Smooth muscle cell (in vitro differentiated cells): ENCODE results near the gene PPM1A. TPM values are rescaled to one million over a fixed set of nuclear protein-coding genes. Genes with fewer than 3 reads are reported as not detected.
A peak's percentile ranks its signal among the peaks of the same experiment; 100 is the strongest.

ENCODE experiments used
- DNase-seq: peaks from one replicate; lab custom pipeline; 2025; ENCODE audit not compliant: unreplicated experiment; lab: John Stamatoyannopoulos, UW
- H2AFZ ChIP-seq: fragments of 200-600 bp; sonication (generic); 2 replicates; pipeline ENCODE4 v1.6.0; 2016; ENCODE audit warnings: antibody characterized with exemption, low read depth, mild to moderate bottlenecking
- H3F3A ChIP-seq: fragments of 200-600 bp; sonication (generic); 2 replicates; pipeline ENCODE4 v1.6.0; 2017; ENCODE audit warnings: antibody characterized with exemption, low read depth
- H3K27ac ChIP-seq: fragments of 200-600 bp; sonication (generic); 2 replicates; pipeline ENCODE4 v1.5.1; 2016; ENCODE audit warnings: low read depth, mild to moderate bottlenecking
- H3K27me3 ChIP-seq: fragments of 200-600 bp; sonication (generic); 2 replicates; pipeline ENCODE4 v1.6.1; 2016; ENCODE audit warnings: low read depth, mild to moderate bottlenecking
- H3K36me3 ChIP-seq: fragments of 200-600 bp; sonication (generic); 2 replicates; pipeline ENCODE4 v1.5.1; 2016; ENCODE audit warnings: low read depth
- H3K4me1 ChIP-seq: fragments of 200-600 bp; sonication (generic); 2 replicates; pipeline ENCODE4 v1.5.1; 2016; ENCODE audit warnings: low read depth
- H3K4me2 ChIP-seq: fragments of 200-600 bp; sonication (generic); 2 replicates; pipeline ENCODE4 v1.6.0; 2016; ENCODE audit warnings: mild to moderate bottlenecking
- H3K4me3 ChIP-seq: fragments of 200-600 bp; sonication (generic); 2 replicates; pipeline ENCODE4 v1.5.1; 2016; ENCODE audit warnings: mild to moderate bottlenecking
- H3K79me2 ChIP-seq: fragments of 200-600 bp; sonication (generic); 2 replicates; pipeline ENCODE4 v1.6.0; 2016; ENCODE audit warnings: low read depth, mild to moderate bottlenecking
- H3K9ac ChIP-seq: fragments of 200-600 bp; sonication (generic); 2 replicates; pipeline ENCODE4 v1.6.0; 2016; ENCODE audit warnings: low read depth
- H3K9me3 ChIP-seq: fragments of 200-600 bp; sonication (generic); replicated peaks from 2 replicates; pipeline ENCODE4 v1.5.1; 2016; ENCODE audit warnings: low read depth
- H4K20me1 ChIP-seq: fragments of 200-600 bp; sonication (generic); 2 replicates; pipeline ENCODE4 v1.6.0; 2016; ENCODE audit warnings: low read depth
- WGBS: methylation state at CpG from one replicate; pipeline ENCODE4 v1.1.7; 2016; ENCODE audit warnings: low lambda C conversion rate; 5-methylcytosine and 5-hydroxymethylcytosine counted together
- polyA plus RNA-seq: library from polyadenylated mRNA; unstranded; fragments of >200 nt; fragmentation: Nextera tagmentation; extraction: Ambion mirVana; gene quantifications from 2 replicates; pipeline ENCODE4 v1.2.1, GENCODE V29; 2016
- total RNA-seq: library from RNA; depleted of rRNA; stranded (reverse); fragments of >200 nt; gene quantifications from 2 replicates; pipeline ENCODE4 v1.2.3, GENCODE V29; 2014
- TF ChIP-seq, protein P1 (sequence below): fragments of 200-600 bp; sonication (generic); IDR thresholded peaks from 2 replicates; pipeline ENCODE4 v1.5.1; 2017; ENCODE audit warnings: borderline replicate concordance, mild to moderate bottlenecking, antibody characterized with exemption; ENCODE audit not compliant: insufficient read depth, poor library complexity, severe bottlenecking

Gene PPM1A
- 23.8 and 30.0 TPM in 2 replicates for total RNA-seq
- polyA plus RNA-seq: 12.5 and 17.5 TPM in 2 replicates

DNA sequence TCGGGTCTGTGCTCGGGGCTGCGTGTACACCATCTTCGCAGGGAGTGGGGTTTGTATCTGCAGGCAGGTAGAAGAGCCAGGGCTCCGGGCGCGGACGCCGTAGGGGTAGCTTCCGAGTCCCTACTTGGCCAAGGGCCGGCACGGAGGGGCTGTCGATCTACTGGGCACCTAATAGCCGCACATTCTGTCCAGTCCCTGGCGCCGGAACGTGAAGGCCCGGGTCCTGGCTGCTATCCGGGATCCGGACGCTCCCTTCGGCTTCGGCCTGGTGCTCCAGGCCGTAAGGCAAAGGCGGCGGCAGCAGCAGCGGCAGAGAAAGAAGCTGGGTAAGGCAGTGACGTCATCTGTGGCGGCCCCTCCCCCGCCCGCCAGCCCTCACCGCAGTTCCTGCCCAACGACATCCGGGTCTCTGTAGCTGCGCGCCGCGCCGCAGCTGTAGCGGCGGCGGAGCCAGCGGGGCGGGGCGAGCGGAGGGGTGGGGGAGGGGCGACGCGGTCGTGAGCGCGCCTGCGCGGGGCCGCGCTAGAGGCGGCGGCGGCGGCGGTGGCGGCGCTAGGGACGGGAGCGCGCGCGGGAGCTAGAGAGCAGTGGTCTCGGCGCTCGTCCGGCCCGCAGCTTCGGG lies at the start of gene PPM1A:
Gene PPM1A (plus strand): TSS at position 525 of the 622 bp plus-strand sequence. CDS start 33,483 bp downstream, outside the sequence.
- no peaks in the 10 kb centered on the region for H3K27me3 ChIP-seq
- 1% methylated on average over 28 of the region's 74 CpGs for WGBS

DNA sequence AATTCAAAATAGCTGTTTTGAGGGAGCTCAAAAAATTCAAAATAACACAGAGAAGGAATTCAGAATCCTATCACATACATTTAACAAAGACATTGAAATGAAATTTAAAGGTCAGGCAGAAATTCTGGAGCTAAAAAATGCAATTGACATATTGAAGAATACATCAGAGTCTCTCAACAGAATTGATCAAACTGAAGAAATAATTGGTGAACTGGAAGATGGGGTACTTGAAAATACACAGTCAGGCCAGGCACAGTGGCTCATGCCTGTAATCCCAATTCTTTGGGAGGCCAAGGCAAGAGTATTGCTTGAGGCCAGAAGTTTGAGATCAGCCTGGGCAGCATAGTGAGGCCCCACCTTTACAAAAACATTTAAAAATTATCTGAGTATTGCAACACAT lies 49.7 kb upstream of the PPM1A start:
- TF ChIP-seq, protein P1, sequence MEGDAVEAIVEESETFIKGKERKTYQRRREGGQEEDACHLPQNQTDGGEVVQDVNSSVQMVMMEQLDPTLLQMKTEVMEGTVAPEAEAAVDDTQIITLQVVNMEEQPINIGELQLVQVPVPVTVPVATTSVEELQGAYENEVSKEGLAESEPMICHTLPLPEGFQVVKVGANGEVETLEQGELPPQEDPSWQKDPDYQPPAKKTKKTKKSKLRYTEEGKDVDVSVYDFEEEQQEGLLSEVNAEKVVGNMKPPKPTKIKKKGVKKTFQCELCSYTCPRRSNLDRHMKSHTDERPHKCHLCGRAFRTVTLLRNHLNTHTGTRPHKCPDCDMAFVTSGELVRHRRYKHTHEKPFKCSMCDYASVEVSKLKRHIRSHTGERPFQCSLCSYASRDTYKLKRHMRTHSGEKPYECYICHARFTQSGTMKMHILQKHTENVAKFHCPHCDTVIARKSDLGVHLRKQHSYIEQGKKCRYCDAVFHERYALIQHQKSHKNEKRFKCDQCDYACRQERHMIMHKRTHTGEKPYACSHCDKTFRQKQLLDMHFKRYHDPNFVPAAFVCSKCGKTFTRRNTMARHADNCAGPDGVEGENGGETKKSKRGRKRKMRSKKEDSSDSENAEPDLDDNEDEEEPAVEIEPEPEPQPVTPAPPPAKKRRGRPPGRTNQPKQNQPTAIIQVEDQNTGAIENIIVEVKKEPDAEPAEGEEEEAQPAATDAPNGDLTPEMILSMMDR: no peak
- no peaks in the 10 kb centered on the region for H3K36me3 ChIP-seq
- H3K4me1 ChIP-seq: no peaks in the 10 kb centered on the region
- H3K9me3 ChIP-seq: no peaks in the 10 kb centered on the region
- H3K4me3 ChIP-seq: no peak overlapping the region
- H3K4me2 ChIP-seq: no peak overlapping the region
- H4K20me1 ChIP-seq: no peaks in the 10 kb centered on the region
- no peaks in the 10 kb centered on the region for H3K27me3 ChIP-seq
- H3F3A ChIP-seq: no peaks in the 10 kb centered on the region
- no peaks in the 10 kb centered on the region for H3K79me2 ChIP-seq
- H3K9ac ChIP-seq: no peak overlapping the region
- no peak for DNase-seq
- no peak overlapping the region for H3K27ac ChIP-seq
- no peak overlapping the region for H2AFZ ChIP-seq

More for the DNA sequence above, at the start of gene PPM1A:
- H3K4me2 ChIP-seq: peak within 1 kb of the TSS; percentile 95
- peaks cover 40% of the 10 kb centered on the region for H4K20me1 ChIP-seq
- H3K9me3 ChIP-seq: no peaks in the 10 kb centered on the region
- peaks cover 24% of the 10 kb centered on the region for H3K4me1 ChIP-seq
- H3K36me3 ChIP-seq: no peaks in the 10 kb centered on the region
- peak within 1 kb of the TSS; percentile 79 for H3K4me3 ChIP-seq
- peak within 1 kb of the TSS; percentile 88 for H3K9ac ChIP-seq
- H2AFZ ChIP-seq: peak within 1 kb of the TSS; percentile 52
- no peaks in the 10 kb centered on the region for H3F3A ChIP-seq
- H3K27ac ChIP-seq: peak within 1 kb of the TSS; percentile 91
- peak; percentile 88 for DNase-seq
- H3K79me2 ChIP-seq: peaks cover 40% of the 10 kb centered on the region
- TF ChIP-seq, protein P1: no peak

DNA sequence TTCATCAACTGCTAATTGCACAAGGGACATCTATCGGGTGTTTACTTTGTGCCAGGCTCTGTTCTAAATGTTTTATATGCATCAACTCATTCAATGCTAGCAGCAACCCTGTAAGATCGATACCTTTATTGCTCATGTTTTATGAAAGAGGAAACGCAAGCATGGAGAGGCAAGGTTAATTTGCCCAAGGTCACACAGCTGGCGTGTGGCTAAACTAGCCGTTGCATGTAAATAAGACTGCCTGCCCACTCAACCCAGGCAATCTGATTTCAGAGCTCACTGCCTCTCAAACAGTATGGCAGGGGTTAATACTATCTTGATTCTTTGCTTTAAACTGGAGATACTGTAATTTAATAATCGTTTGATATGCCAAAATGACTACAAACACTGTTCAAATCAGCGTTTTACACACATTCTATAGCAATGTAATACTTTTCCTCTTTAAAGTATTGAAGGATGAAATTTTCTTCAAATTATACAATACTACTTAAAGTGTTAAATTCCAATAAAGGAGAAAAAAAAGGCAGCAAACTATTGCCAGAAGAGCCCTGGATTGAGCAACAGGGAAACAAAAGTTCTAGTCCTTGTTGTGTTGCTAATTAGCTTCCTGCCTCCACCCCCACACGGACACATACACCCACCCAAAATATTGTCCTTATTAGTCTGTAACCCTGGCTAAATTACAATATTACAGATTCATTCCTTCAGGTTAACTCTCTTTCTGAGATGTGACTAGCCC lies 44.7 kb upstream of the PPM1A start:
- H3K4me1 ChIP-seq: no peaks in the 10 kb centered on the region
- H2AFZ ChIP-seq: no peak overlapping the region
- H3K79me2 ChIP-seq: no peaks in the 10 kb centered on the region
- H3K27ac ChIP-seq: no peak overlapping the region
- H3K27me3 ChIP-seq: no peaks in the 10 kb centered on the region
- no peak overlapping the region for H3K4me3 ChIP-seq
- H3K36me3 ChIP-seq: no peaks in the 10 kb centered on the region
- 69% methylated on average over 8 of the region's 8 CpGs for WGBS
- no peak overlapping the region for H3K4me2 ChIP-seq
- no peak overlapping the region for H3K9ac ChIP-seq
- no peak for DNase-seq
- TF ChIP-seq, protein P1: no peak
- H3K9me3 ChIP-seq: no peaks in the 10 kb centered on the region
- no peaks in the 10 kb centered on the region for H4K20me1 ChIP-seq
- no peaks in the 10 kb centered on the region for H3F3A ChIP-seq
